Endothelial cell of hepatic sinusoid (primary cell): Measurements from ENCODE around the gene WDR62.
"Not testable (repeated sequence)": the region's sequence is repeated elsewhere in the genome, so short reads cannot be mapped to it uniquely, and the experiment has no call there.

ENCODE experiments used
- in situ Hi-C: cut with HindIII; loops from 2 replicates; pipeline ENCODE4 v1.10.0; 2017; ENCODE audit warnings: low sequenced_read_pairs

WDR62 gene

DNA sequence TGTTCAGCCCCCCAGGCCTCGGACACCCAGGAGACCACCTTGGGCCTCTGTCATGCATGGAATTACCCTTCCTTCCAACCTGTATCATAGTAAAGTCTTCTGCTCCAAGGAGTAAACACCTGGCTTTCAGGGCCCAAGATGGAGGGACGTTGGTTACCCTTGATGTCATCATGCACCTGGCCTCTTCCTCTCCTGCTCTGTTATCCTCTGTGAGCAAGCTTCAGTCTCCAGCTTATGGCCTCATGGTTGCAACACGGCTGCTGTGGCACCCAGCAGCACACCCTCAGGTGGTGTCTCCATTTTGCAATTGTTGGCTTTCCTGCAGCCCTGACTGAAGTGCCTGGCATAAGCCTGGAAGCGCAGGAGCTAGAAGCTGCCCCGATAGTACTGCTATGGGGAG is 52.3 kb downstream of the WDR62 start:
- in situ Hi-C loops: no loop called here

DNA sequence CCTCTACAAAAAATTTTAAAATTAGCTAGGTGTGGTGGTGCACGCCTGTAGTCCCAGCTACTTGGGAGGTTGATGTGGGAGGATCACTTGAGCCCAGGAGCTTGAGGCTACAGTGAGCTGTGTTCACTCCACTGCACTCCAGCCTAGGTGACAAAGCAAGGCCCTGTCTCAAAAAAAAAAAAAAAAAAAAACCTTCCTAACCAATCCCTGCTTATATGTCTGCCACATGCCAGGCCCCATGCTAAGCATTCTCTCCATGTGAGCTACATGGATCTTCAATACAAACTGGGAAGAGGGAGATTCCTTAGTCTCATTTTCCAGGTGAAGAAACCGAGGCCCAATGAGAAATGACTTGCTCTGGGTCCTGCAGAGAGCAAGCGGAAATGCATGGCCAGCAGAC is 54.0 kb downstream of the WDR62 start:
- in situ Hi-C loops: no loop called here

DNA sequence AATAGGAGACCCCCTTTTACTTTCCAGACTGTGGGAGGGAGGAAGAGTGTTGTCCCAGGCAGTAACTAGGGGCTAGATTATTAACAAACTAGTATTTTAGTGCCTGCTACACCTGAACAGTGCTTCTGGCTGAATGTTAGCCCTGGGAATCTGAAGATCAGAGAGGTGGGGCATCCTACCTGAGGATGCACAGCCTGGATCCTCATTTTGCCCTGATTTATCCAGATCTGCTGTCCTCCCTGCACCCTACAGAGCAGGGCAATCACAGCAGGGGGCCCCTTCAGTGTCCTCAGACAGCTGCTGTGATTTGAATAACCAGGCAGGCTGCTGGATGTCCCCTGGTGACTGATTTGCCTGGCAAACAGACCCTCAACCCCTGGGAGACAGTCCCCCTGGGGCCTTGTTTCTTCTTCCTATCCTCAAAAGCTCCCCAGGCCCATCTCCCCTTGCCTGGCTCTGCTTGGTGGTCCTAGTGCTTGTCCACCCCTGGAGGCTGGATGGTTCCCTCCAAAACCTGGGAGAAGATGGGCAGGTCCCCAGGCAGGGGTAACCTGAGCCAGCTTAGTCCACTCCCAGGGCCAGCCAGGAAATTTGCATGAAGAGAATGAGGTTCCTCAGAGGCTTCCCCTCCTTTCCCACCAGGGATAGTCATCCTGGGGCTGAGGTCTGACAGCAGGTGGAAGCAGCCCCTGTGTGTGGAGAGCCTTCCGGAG is 55.9 kb downstream of the WDR62 start, which contains the start of gene OVOL3:
OVOL3 (plus strand) TSS at position 657 of the 713 bp plus-strand sequence. CDS start 60 bp downstream, outside the sequence.
- in situ Hi-C loops: no loop called here

DNA sequence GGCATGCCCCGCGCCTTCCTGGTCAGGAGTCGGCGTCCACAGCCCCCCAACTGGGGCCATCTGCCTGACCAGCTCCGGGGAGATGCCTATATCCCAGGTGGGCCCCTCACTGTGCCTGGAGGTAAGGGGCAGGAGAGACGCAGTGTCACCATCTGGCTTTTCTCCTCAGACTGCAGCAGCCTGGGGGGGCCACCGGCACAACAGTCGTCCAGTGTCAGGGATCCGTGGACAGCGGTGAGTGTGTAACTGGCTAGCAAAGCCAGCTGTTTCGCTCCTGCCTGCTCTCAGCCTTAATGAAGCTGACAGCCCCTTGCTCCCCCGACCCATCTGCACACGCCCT is 56.5 kb downstream of the WDR62 start:
- in situ Hi-C loops: no loop called here

DNA sequence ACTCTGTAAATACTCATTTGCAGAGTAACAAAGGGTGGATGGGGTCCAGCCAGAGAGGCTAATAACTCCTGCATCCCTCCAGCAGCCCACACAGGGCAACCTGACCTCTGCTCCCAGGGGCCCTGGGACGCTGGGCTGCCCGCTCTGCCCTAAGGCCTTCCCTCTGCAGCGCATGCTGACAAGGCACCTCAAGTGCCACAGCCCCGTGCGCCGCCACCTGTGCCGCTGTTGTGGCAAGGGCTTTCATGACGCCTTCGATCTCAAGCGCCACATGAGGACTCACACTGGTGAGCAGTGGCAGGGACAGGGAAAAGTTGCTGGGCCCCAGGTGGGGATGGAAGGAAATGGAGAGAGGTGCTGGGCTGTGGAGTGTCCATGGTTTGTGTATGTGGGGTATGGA is 58.0 kb downstream of the WDR62 start:
- in situ Hi-C loops: no loop called here

DNA sequence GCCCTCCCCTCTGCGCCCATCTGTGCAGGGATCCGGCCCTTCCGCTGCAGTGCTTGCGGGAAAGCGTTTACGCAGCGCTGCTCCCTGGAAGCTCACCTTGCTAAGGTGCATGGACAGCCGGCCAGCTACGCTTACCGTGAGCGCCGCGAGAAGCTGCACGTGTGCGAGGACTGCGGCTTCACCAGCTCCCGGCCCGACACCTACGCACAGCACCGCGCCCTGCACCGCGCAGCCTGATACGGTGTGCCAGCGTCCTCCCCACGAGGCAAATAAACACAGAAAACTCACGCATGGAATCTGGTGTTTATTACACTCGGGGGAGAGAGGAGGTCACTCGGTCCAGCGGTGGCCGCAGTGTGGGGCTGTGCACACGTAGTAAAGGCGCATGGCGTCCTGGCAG is 58.7 kb downstream of the WDR62 start:
- in situ Hi-C loops: no loop called here

DNA sequence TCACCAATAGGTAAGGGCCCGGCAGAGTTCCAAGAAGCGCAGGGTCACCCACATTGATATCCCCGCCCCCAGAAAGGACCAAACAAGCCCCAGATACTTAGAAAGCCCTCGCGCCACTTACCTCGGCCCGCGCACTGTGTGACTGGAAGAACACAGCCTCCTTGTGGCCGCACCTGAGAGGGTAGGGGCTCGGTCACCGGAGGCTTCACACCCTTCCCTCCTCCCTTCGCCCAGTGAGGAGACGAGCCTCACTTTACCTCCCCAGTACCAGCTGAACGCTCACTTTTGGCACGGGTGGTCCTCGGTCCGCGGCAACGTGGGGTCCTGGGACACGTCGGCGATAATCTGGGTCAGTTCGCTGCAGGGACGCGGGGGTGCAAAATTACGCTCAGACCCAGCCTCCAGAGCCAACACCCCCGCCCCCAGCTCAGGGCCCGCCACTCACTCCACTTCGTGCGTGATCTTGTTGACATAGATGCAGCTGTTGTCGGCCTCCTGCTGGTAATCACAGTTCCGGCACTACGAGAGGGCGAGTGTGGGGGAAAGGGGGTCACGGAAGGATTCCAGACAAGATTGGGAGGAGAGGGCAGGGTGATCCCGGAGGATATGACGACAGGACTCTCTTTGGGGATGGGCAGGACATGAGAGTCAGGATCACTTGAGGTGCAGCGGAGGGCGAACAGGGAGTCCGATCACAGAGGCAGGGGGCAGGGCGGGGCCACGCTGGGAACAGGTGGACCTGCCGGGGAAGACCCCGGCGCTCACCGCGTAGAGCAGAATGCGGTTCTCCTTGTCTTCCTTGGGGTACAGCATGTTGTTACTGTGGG is 59.4 kb downstream of the WDR62 start:
- in situ Hi-C loops: no loop called here

DNA sequence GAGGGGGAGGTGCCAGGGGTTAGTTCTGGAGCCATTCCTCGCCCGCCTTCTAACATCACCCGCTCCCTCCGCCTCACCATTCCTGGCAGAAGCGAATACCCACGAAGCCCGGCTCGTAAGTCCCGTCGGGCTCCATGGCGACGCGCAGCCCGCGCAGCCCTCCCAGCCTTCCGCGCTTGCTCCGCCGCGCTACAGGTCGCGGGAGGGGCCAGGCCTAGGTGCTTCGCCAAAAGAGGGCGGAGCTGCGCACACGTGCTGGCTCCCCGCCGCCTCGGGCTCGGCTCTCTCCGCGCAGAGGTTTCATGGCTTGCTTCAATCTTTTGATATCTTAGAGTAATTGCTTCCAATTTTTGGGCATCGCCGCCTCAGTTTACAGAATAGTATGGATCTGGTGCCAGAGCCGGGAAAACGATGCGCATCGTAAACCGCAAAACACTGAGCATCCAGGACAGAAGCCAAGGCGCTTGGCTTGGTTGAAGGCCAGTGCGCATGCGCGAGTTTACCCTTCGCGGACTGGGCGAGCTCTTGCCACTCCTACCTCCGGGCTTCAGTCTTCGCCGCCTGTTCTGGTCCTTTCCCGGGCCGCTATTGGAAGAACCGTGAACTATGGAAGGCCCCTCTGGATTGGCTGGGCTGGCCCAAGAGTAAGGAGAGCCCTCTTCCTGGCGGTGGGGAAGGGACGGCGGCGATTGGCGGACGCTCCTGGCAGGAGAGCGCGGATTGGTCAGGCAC is 60.2 kb downstream of the WDR62 start, which contains the start of gene POLR2I:
POLR2I (minus strand) TSS at position 155 of the 732 bp plus-strand sequence; CDS start at position 136, 19 bp downstream.
- in situ Hi-C loops: no loop called here

- in situ Hi-C loops: no loop called here
Measured at GRCh38 chr19:36115453-36116343, 61.0 kb downstream of the WDR62 start, which contains the start of gene TBCB. Gene TBCB (plus strand): TSS chr19:36115468. CDS start chr19:36115561, 93 bp downstream.

GRCh38 chr19:36116344-36116637 is 61.6 kb downstream of the WDR62 start:
- in situ Hi-C loops: no loop called here

- in situ Hi-C loops: no loop called here
Measured at GRCh38 chr19:36120092-36120983, 65.6 kb downstream of the WDR62 start.

- in situ Hi-C loops: no loop called here
Measured at GRCh38 chr19:36120984-36121358, 66.3 kb downstream of the WDR62 start.

DNA sequence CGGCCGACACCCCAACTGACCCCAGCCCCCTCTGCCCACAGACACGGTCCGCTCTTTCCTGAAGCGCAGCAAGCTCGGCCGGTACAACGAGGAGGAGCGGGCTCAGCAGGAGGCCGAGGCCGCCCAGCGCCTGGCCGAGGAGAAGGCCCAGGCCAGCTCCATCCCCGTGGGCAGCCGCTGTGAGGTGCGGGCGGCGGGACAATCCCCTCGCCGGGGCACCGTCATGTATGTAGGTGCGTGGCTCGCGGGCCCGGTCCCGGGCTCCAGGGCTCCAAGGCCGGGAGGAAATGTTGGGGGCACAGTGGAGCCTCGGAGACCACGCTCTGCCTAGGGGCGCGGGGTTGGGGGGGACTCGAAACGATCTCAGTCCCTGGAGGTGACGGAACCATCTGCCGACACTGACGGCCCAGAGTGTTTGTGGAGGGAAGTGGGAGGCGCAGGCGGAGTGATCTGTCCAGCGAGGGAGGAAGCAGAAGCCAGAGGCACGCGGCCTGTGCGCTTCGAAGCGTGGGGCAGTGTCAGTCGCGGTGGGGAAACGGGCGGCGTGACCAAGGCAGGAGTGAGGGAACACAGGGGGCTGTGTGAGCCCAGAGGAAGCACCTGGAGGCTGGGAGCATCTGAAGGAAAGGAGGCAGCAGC is 66.9 kb downstream of the WDR62 start:
- in situ Hi-C loops: no loop called here

GRCh38 chr19:36125557-36125956 is 70.9 kb downstream of the WDR62 start:
- in situ Hi-C loops: no loop called here

DNA sequence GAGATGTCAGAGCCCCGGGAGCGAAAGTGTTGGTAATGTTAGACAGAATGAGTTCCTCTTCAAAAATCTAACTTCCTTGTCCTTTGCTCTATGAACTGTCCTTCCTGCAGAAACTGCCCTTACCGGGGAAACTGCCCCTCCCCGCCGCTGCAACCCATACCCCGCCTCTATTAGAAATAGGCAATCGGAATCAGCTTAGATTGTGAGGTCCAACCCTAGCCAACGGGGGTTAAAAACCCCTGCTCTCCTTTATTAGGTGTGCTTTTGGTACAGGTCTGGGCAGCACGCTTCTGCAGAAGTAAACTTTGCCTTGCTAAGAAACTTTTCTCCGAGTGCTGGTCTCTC is 73.7 kb downstream of the WDR62 start:
- in situ Hi-C loops: no loop called here

GRCh38 chr19:36131221-36131620 is 76.5 kb downstream of the WDR62 start:
- in situ Hi-C loops: not testable (repeated sequence)

DNA sequence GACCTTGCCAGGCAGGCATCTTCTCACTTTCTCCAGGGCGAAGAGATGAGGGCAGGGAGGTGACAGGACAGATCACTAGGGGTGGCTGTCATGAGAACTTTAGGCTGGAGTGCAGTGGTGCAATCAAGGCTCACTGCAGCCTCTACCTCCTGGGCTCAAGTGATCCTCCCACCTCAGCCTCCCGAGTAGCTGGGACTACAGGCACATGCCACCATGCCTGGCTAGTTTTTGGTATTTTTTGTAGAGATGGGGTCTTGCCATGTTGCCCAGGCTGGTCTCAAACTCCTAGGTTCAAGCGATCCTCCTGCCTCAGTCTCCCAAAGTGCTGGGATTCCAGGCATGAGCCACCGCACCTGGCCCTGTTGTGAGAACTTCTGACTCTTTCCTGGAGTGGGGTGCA is 80.2 kb downstream of the WDR62 start:
- in situ Hi-C loops: not testable (repeated sequence)

- in situ Hi-C loops: no loop called here
Measured at GRCh38 chr19:36136964-36137686, 82.4 kb downstream of the WDR62 start.

DNA sequence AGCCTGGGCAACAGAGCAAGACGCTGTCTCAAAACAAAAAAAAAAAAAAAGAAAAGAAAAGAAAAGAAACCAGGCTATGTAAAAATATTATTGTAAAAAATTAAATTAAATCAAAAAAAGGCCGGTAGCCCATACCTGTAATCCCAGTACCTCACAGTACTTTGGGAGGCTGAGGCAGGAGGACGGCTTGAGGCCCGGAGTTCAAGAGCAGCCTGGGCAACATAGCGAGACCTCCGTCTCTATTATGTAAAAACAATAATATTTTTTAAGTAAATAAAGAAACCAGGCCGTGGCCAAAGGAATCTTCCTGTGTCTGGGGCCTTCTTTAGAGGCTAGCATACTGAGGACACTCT is 84.4 kb downstream of the WDR62 start:
- in situ Hi-C loops: no loop called here
